Fibroblast of pulmonary artery (primary cell): ENCODE results near the gene HOXB3.

ENCODE experiments used
- DNase-seq: peaks from one replicate; pipeline ENCODE4 v3.0.0-alpha.2; 2010; ENCODE audit warnings: low read depth
- H3K4me3 ChIP-seq: replicated peaks from 2 replicates; pipeline ENCODE4 v1.5.1; 2011; ENCODE audit warnings: low read depth, mild to moderate bottlenecking, control low read depth, low read length, moderate library complexity
- CTCF ChIP-seq: IDR thresholded peaks from 2 replicates; pipeline ENCODE4 v1.5.1; 2011; ENCODE audit warnings: mild to moderate bottlenecking, control low read depth, low read length, inconsistent platforms; ENCODE audit errors: missing control alignments

Gene HOXB3

GRCh38 chr17:48520631-48521079 lies 69.4 kb downstream of the HOXB3 start:
- no peak overlapping the region for H3K4me3 ChIP-seq
- TF ChIP-seq CTCF = no peak
- DNase-seq = no peak

- TF ChIP-seq CTCF = no peak
Measured at GRCh38 chr17:48519427-48519826, 70.6 kb downstream of the HOXB3 start.

GRCh38 chr17:48517478-48517877 lies 72.6 kb downstream of the HOXB3 start:
- H3K4me3 ChIP-seq = no peak overlapping the region
- DNase-seq = no peak
- TF ChIP-seq CTCF = no peak

More at GRCh38 chr17:48519427-48519826, 70.6 kb downstream of the HOXB3 start:
- no peak for DNase-seq
- no peak overlapping the region for H3K4me3 ChIP-seq

- no peak for DNase-seq
- TF ChIP-seq CTCF = no peak
- no peak overlapping the region for H3K4me3 ChIP-seq
Measured at GRCh38 chr17:48515925-48516900, 73.8 kb downstream of the HOXB3 start.

- no peak for TF ChIP-seq CTCF
- H3K4me3 ChIP-seq = no peak overlapping the region
- no peak for DNase-seq
Measured at GRCh38 chr17:48514477-48514876, 75.6 kb downstream of the HOXB3 start.

GRCh38 chr17:48513666-48514455 lies 76.2 kb downstream of the HOXB3 start:
- DNase-seq = no peak
- H3K4me3 ChIP-seq = no peak overlapping the region
- TF ChIP-seq CTCF = no peak
